NAMALWA (cell line): ENCODE measurements around the gene NCCRP1.

ENCODE experiments used
- DNase-seq: peaks from one replicate; pipeline ENCODE4 v3.0.0-alpha.2; 2015; ENCODE audit warnings: low spot score

Gene NCCRP1

GRCh38 chr19:39246951-39247669 lies 50.3 kb downstream of the NCCRP1 start:
- DNase-seq: no peak

- no peak for DNase-seq
Measured at GRCh38 chr19:39247701-39248664, 51.2 kb downstream of the NCCRP1 start.

GRCh38 chr19:39248806-39249205 lies 52.0 kb downstream of the NCCRP1 start, which contains the start of gene IFNL4:
TSS of gene IFNL4 (minus strand) at chr19:39248856.
- DNase-seq: no peak

- no peak for DNase-seq
Measured at GRCh38 chr19:39251081-39251480, 54.3 kb downstream of the NCCRP1 start.
